Large intestine (tissue), 12 donors: ENCODE measurements around the gene UVSSA. TPM values are rescaled to one million over a fixed set of nuclear protein-coding genes. Genes with fewer than 3 reads are reported as not detected.

Experiments used
- DNase-seq, 2 donors: peaks; one replicate each; pipeline versions ENCODE4 v3.0.0 to v3.0.0-alpha.2; 2013
- H3K27ac ChIP-seq: one replicate; pipeline ENCODE4 v1.5.1; 2013; ENCODE audit warnings: low read length
- H3K27me3 ChIP-seq: 2 replicates; pipeline ENCODE4 v1.6.1; 2013; ENCODE audit warnings: low read length; ENCODE audit not compliant: control insufficient read depth, insufficient read depth
- H3K36me3 ChIP-seq: 2 replicates; pipeline ENCODE4 v1.6.1; 2013; ENCODE audit warnings: low read length; ENCODE audit not compliant: control insufficient read depth, insufficient read depth
- H3K4me1 ChIP-seq: one replicate; pipeline ENCODE4 v1.6.1; 2013; ENCODE audit warnings: low read length; ENCODE audit not compliant: control insufficient read depth, insufficient read depth
- H3K4me3 ChIP-seq: one replicate; pipeline ENCODE4 v1.5.1; 2013; ENCODE audit warnings: low read length
- H3K9me3 ChIP-seq: one replicate; pipeline ENCODE4 v1.6.1; 2013; ENCODE audit warnings: mild to moderate bottlenecking, low read depth, low read length, moderate library complexity; ENCODE audit not compliant: control insufficient read depth
- WGBS: methylation state at CpG from one replicate; pipeline ENCODE4 v1.1.5; 2013; ENCODE audit warnings: low lambda C conversion rate; ENCODE audit not compliant: insufficient coverage; 5-methylcytosine and 5-hydroxymethylcytosine counted together
- long read RNA-seq, 11 donors: transcript quantifications; one replicate each; lab custom pipeline, GENCODE V29; 2026
- polyA plus RNA-seq: library from polyadenylated mRNA; unstranded; fragments of 120-200 nt; gene quantifications from one replicate; pipeline ENCODE4 v1.2.1, GENCODE V29; 2013

UVSSA gene
- 23.5 TPM for polyA plus RNA-seq
- long read RNA-seq, donor 1, full-length matches to known transcripts = 4 of 4 reads
- long read RNA-seq, donor 1, partial matches to known transcripts = 0 of 4 reads
- long read RNA-seq, donor 1, other reads (novel, unspliced or antisense) = 0 of 4 reads
- long read RNA-seq, donor 2, full-length matches to known transcripts = 9 of 9 reads
- long read RNA-seq, donor 2, partial matches to known transcripts = 0 of 9 reads
- long read RNA-seq, donor 2, other reads (novel, unspliced or antisense) = 0 of 9 reads
- long read RNA-seq, donor 3 = 0 reads
- long read RNA-seq, donor 4, full-length matches to known transcripts = 1 of 1 reads
- long read RNA-seq, donor 4, partial matches to known transcripts = 0 of 1 reads
- long read RNA-seq, donor 4, other reads (novel, unspliced or antisense) = 0 of 1 reads
- long read RNA-seq, donor 5, full-length matches to known transcripts = 2 of 2 reads
- long read RNA-seq, donor 5, partial matches to known transcripts = 0 of 2 reads
- long read RNA-seq, donor 5, other reads (novel, unspliced or antisense) = 0 of 2 reads
- long read RNA-seq, donor 6, partial matches to known transcripts = 6 of 6 reads
- long read RNA-seq, donor 6, other reads (novel, unspliced or antisense) = 0 of 6 reads
- long read RNA-seq, donor 7, full-length matches to known transcripts = 2 of 2 reads
- long read RNA-seq, donor 7, partial matches to known transcripts = 0 of 2 reads
- long read RNA-seq, donor 7, other reads (novel, unspliced or antisense) = 0 of 2 reads
- long read RNA-seq, donor 8, full-length matches to known transcripts = 14 of 14 reads
- long read RNA-seq, donor 8, partial matches to known transcripts = 0 of 14 reads
- long read RNA-seq, donor 8, other reads (novel, unspliced or antisense) = 0 of 14 reads
- long read RNA-seq, donor 9, full-length matches to known transcripts = 1 of 1 reads
- long read RNA-seq, donor 9, partial matches to known transcripts = 0 of 1 reads
- long read RNA-seq, donor 9, other reads (novel, unspliced or antisense) = 0 of 1 reads
- long read RNA-seq, donor 10, full-length matches to known transcripts = 5 of 5 reads
- long read RNA-seq, donor 10, partial matches to known transcripts = 0 of 5 reads
- long read RNA-seq, donor 10, other reads (novel, unspliced or antisense) = 0 of 5 reads
- long read RNA-seq, donor 11, full-length matches to known transcripts = 4 of 9 reads
- long read RNA-seq, donor 11, partial matches to known transcripts = 5 of 9 reads
- long read RNA-seq, donor 11, other reads (novel, unspliced or antisense) = 0 of 9 reads

GRCh38 chr4:1346781-1347409, at the start of gene UVSSA:
Gene UVSSA, plus strand, starts transcription at chr4:1347208. Its CDS starts 884 bp downstream, at chr4:1348092.
- Histone ChIP-seq H3K4me3 (peak within 1 kb of the TSS; percentile 89), H3K4me1 (peaks cover 15% of the 10 kb centered on the region), H3K36me3 (peaks cover 15% of the 10 kb centered on the region), H3K9me3 (no peaks in the 10 kb centered on the region), H3K27me3 (no peaks in the 10 kb centered on the region), H3K27ac (peak within 1 kb of the TSS; percentile 95)
- no CpG with 5 or more reads among the region's 76 CpGs for WGBS
- DNase-seq = peak; percentile 100

GRCh38 chr4:1297456-1298325, 49.3 kb upstream of the UVSSA start:
- Histone ChIP-seq H3K36me3 (peaks cover 36% of the 10 kb centered on the region), H3K4me1 (no peaks in the 10 kb centered on the region)

DNA sequence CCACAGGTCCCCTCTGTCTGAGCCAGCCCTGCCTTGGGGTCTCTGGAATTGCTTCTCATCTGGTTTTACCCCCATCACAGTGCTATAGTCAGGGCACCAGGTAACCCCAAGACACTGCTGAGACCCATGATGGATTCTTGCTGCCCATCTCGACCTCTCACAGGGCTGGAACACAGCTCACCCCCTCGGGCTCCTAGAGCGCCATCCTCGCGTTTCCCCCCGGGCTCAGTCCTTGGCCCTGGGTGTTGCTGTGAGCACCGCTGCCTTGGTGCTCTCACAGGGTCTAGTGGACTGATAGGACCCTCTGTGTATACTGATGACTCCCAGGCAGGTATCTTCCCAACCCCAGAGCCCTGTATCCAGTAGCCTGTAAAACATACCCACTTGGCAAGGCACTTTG, 48.5 kb upstream of the UVSSA start:
- DNase-seq = no peak
- no peaks in the 10 kb centered on the region for H3K27me3 ChIP-seq
- H3K27ac ChIP-seq = no peak overlapping the region
- WGBS = no CpG with 5 or more reads among the region's 7 CpGs
- peaks cover 36% of the 10 kb centered on the region for H3K36me3 ChIP-seq
- no peaks in the 10 kb centered on the region for H3K9me3 ChIP-seq
- H3K4me1 ChIP-seq = no peaks in the 10 kb centered on the region
- no peak overlapping the region for H3K4me3 ChIP-seq

More at GRCh38 chr4:1297456-1298325, 49.3 kb upstream of the UVSSA start:
- Histone ChIP-seq H3K9me3 (no peaks in the 10 kb centered on the region), H3K27ac (no peak overlapping the region), H3K27me3 (no peaks in the 10 kb centered on the region), H3K4me3 (no peak overlapping the region)
- WGBS = 100% methylated on average over 2 of the region's 32 CpGs
- DNase-seq = no peak

DNA sequence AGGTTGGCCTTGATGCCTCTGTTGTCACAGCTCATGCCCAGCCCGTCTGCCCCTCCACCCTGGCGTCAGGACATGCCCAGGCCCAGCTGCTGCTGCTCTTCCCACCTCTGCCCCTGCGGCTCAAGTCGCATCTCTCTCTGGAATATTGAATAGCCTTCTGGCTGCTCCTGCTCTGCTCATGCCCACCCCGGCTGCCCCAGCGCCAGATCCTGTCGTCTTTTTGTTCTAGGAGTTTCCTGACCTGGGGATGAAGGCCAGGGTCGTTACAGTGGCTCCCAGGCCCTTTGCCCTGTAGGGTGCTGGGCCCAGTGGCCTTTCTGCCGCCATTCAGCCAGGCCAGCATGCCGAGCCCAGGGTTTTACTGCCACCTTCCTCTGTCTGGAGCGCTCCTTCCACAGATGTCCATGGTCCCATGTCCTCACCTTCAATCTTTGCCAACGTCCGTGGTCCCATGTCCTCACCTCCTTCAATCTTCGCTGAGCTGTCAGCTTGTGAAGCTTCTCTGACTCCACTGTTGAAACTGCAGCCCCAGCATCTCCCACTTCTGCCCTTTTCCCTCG, 47.6 kb upstream of the UVSSA start:
- no peak for DNase-seq
- H3K36me3 ChIP-seq = peaks cover 35% of the 10 kb centered on the region

DNA sequence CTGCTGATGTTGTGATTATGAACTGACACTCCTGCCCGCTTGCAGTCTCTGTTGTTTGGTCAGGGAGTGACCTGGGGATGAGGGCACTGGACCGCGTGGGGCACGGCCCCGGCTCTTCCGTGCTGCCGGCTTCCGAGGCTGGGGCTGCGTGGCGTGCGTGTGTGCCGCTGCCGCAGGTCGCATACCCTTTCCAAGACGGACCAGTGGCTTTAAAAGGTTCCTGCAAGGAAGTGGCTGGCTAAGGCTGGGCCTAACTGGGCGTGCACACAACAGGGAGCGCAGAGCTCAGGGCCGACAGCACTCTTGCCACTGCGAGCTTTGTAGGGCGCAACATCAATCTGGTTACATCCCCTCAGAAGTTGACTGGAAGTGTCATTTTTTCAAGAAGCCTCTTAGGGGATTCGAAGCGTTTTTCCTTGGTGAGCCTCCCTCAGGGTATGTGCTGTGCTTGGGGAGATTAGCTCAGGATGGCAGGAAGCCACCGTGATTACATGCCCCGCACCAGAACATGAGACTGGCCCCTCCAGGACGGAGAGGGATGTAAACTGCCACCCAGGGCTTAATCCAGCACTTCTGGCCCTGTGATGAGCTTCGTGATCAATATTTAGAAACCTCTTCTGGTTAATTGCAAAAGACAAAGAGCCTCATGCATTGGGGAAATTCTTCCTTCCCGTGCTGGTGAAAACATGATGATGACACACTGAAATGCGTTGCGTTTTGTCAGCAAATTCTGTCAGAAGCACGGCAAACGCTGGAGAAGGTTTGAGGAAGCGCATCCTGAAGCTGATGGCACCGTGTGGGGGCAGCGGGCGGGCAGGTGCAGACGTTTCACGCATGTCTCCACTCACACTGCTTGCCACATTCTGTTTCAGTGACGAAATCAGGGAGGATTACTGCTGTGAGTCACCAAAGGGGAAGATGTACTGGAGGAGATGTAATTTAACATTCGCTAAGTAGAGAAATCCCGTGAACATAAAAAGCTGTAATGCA, 46.2 kb upstream of the UVSSA start:
- DNase-seq = no peak
- Histone ChIP-seq H3K27me3 (no peaks in the 10 kb centered on the region), H3K9me3 (peaks cover 2% of the 10 kb centered on the region), H3K4me3 (no peak overlapping the region), H3K27ac (no peak overlapping the region), H3K4me1 (no peaks in the 10 kb centered on the region), H3K36me3 (peaks cover 41% of the 10 kb centered on the region)
- 100% methylated on average over 2 of the region's 40 CpGs for WGBS

More for the DNA sequence above, 47.6 kb upstream of the UVSSA start:
- Histone ChIP-seq H3K27ac (no peak overlapping the region), H3K4me1 (no peaks in the 10 kb centered on the region), H3K4me3 (no peak overlapping the region), H3K27me3 (no peaks in the 10 kb centered on the region), H3K9me3 (no peaks in the 10 kb centered on the region)
- 100% methylated on average over 2 of the region's 15 CpGs for WGBS

DNA sequence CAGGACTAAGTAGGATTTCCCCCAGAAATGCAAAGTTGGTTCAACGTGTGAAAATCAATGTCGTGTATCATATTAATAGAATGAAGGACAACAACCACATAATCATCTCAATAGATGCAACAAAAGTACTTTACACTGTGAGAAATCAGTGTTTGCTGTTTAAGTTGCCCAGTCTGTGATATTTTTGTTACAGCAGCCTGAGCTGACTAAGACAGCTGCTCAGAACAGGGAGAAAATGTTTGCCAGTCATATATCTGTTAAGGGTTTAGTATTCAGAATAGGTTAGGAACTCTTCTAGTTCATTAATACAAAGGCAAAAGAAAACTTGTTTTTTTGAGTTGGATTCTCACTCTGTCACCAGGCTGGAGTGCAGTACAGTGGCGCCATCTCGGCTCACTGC, 44.8 kb upstream of the UVSSA start:
- H3K36me3 ChIP-seq = peaks cover 38% of the 10 kb centered on the region

GRCh38 chr4:1305261-1305711, 41.7 kb upstream of the UVSSA start:
- peaks cover 6% of the 10 kb centered on the region for H3K4me1 ChIP-seq
- no peak overlapping the region for H3K27ac ChIP-seq
- DNase-seq = no peak
- H3K36me3 ChIP-seq = peaks cover 19% of the 10 kb centered on the region
- H3K27me3 ChIP-seq = no peaks in the 10 kb centered on the region
- WGBS = no CpG with 5 or more reads among the region's 13 CpGs
- H3K4me3 ChIP-seq = no peak overlapping the region
- H3K9me3 ChIP-seq = peaks cover 5% of the 10 kb centered on the region

More for the DNA sequence above, 44.8 kb upstream of the UVSSA start:
- DNase-seq = no peak
- WGBS = no CpG with 5 or more reads among the region's 4 CpGs
- Histone ChIP-seq H3K27me3 (no peaks in the 10 kb centered on the region), H3K4me1 (no peaks in the 10 kb centered on the region), H3K4me3 (no peak overlapping the region), H3K27ac (no peak overlapping the region), H3K9me3 (peaks cover 2% of the 10 kb centered on the region)

DNA sequence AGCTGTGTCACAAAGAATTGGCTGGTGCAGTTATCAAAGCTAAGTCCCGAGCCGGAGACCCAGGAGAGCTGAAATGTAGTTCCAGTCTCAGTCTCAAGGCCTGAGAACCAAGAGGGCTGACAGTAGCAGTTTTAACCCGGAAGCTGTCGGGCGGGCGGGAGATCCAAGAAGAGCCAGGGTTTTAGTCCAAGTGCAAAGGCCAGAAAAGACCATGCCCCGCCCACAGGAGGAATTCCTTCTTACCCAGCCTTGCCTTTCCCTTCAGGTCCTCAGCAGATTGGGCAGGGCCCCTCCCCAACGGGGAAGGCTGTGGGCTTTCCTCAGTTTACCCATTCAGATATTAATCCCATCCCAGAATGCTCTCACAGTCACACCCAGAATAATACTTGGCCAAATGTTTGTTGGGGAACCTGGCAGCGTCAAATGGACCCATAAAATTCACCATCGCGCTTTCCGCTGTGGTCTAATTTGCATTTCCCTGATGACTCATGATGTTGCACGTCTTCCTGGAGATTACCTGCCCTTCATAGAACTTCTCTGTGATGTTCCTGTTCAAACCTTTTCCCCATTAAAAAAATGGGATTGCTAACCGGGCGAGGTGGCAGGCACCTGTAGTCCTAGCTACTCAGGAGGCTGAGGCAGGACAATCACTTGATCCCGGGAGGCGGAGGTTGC, 41.1 kb upstream of the UVSSA start:
- no peak overlapping the region for H3K4me3 ChIP-seq
- WGBS = no CpG with 5 or more reads among the region's 17 CpGs
- H3K27ac ChIP-seq = no peak overlapping the region
- peaks cover 12% of the 10 kb centered on the region for H3K4me1 ChIP-seq
- peaks cover 13% of the 10 kb centered on the region for H3K36me3 ChIP-seq
- peak in 1 of 2 donors; percentile 29 for DNase-seq
- H3K27me3 ChIP-seq = no peaks in the 10 kb centered on the region
- H3K9me3 ChIP-seq = peaks cover 5% of the 10 kb centered on the region
